Vagina (tissue), 2 donors: ENCODE results near the gene DUS2.

Source experiments
- CTCF ChIP-seq, 3 experiments: fragments of 450-650 bp in 2 of 3; fragments of 200-600 bp in 1 of 3; sonication (generic) in 1 of 3; IDR thresholded peaks; one replicate each; pipeline ENCODE4 v1.5.1; 2017 to 2019; ENCODE audit warnings: antibody characterized with exemption in 3 of 3, mild to moderate bottlenecking in 2 of 3, moderate library complexity in 2 of 3
- POLR2A ChIP-seq, 2 donors: fragments of 450-650 bp; IDR thresholded peaks; one replicate each; pipeline ENCODE4 v1.6.1; 2017; ENCODE audit warnings: antibody characterized with exemption in 2 of 2, mild to moderate bottlenecking in 2 of 2, moderate library complexity in 2 of 2
- POLR2AphosphoS5 ChIP-seq, 2 donors: sonication (generic); formaldehyde crosslinking; IDR thresholded peaks; one replicate each; pipeline ENCODE4 v1.9.0; 2017; ENCODE audit warnings: antibody characterized with exemption in 2 of 2, mild to moderate bottlenecking in 2 of 2, low read depth in 1 of 2; ENCODE audit not compliant: insufficient read depth in 1 of 2

GRCh38 chr16:68000450-68000849 lies 22.6 kb upstream of the DUS2 start:
- TF ChIP-seq POLR2A (IDR thresholded peaks at IDR 0.05) (no peak), CTCF (IDR thresholded peaks at IDR 0.05) (no peak), POLR2AphosphoS5 (IDR thresholded peaks at IDR 0.05; ENCODE audit: insufficient read depth in 1 of 2, low read depth in 1 of 2) (peak in 1 of 2 donors; percentile 28)
